Heart right ventricle (tissue), 16 donors: ENCODE results near the gene ALK. TPM values are rescaled to one million over a fixed set of nuclear protein-coding genes. Genes with fewer than 3 reads are reported as not detected.

ENCODE experiments used
- ATAC-seq, 8 donors: fragments of 200-7000 bp; cut with Tn5 transposase; one replicate each; pipeline ENCODE4 v1.9.1; 2020; ENCODE audit warnings: mild to moderate bottlenecking in 8 of 8, moderate library complexity in 8 of 8, moderate number of reproducible peaks in 1 of 8
- DNase-seq, 2 donors: peaks; one replicate each; pipeline ENCODE4 v3.0.0-alpha.2; 2020
- H3K27ac ChIP-seq, 10 donors: fragments of 200-600 bp; sonication (generic) in 2 of 10; one replicate each; pipeline versions ENCODE4 v1.5.0 to v1.8.0; 2020 to 2022; ENCODE audit warnings: mild to moderate bottlenecking in 3 of 10
- H3K27me3 ChIP-seq, 7 donors: fragments of 200-600 bp; one replicate each; pipeline ENCODE4 v1.8.0; 2021 to 2022; ENCODE audit warnings: mild to moderate bottlenecking in 2 of 7
- H3K36me3 ChIP-seq, 9 donors: fragments of 200-600 bp; sonication (generic) in 1 of 9; one replicate each; pipeline versions ENCODE4 v1.5.0 to v1.8.0; 2020 to 2022; ENCODE audit warnings: mild to moderate bottlenecking in 2 of 9
- H3K4me1 ChIP-seq, 9 donors: fragments of 200-600 bp; sonication (generic) in 1 of 9; one replicate each; pipeline versions ENCODE4 v1.5.0 to v1.8.0; 2020 to 2022; ENCODE audit warnings: mild to moderate bottlenecking in 4 of 9
- H3K4me3 ChIP-seq, 10 donors: fragments of 200-600 bp; sonication (generic) in 2 of 10; one replicate each; pipeline versions ENCODE4 v1.5.0 to v1.8.0; 2020 to 2022; ENCODE audit warnings: mild to moderate bottlenecking in 7 of 10, moderate library complexity in 2 of 10
- H3K9me3 ChIP-seq, 11 donors: fragments of 200-600 bp in 10 of 11; sonication (generic) in 2 of 11; one replicate each; pipeline versions ENCODE4 v1.5.0 to v1.8.0; 2013 to 2022; ENCODE audit warnings: mild to moderate bottlenecking in 2 of 11, control low read depth in 1 of 11, moderate library complexity in 1 of 11
- CTCF ChIP-seq, 9 donors: fragments of 200-600 bp; sonication (generic) in 2 of 9; IDR thresholded peaks; one replicate each; pipeline versions ENCODE4 v1.5.0 to v1.8.0; 2021 to 2022; ENCODE audit warnings: antibody characterized with exemption in 9 of 9, mild to moderate bottlenecking in 5 of 9, moderate library complexity in 1 of 9
- WGBS, 2 donors: extraction: QIAGEN DNeasy Blood & Tissue Kit; methylation state at CpG; one replicate each; pipeline ENCODE4 v1.1.7; 2013; ENCODE audit warnings: inconsistent platforms in 1 of 2; 5-methylcytosine and 5-hydroxymethylcytosine counted together
- intact Hi-C, 10 donors: fragments of 100-400 bp; cut with DNase I; formaldehyde crosslinking; loops; one replicate each; pipeline versions ENCODE4 v1.11.1 to v1.14.2; 2022
- polyA plus RNA-seq, 2 donors: library from polyadenylated mRNA; stranded (reverse); fragments of 200-250 nt; gene quantifications; one replicate each; pipeline ENCODE4 v1.2.3, GENCODE V29; 2013
- total RNA-seq, 10 donors: library from RNA; stranded (reverse); fragmentation: NEBNext Ultra II Directional in 3 of 10; extraction: Animal tissue kit (Norgen Biotek cat#: 25700) in 3 of 10; gene quantifications; one replicate each; pipeline versions ENCODE4 v1.2.1 to v1.2.4, GENCODE V29; 2021 to 2023
- donor health status: Arrhythmogenic right ventricular cardiomyopathy.
- donor health status: ischemic (EF 13 %, LVEDD 7.1; RV severe dilation, severe dysfunction).
- donor health status: healthy with polysubstance abuse.
- donor health status: DM: no; HTN: yes; CAD: no.
- donor health status: DM: no; HTN: no; CAD: no.
- donor health status: ischemic (EF 25% LVEDD 6.9; RV normal size, moderate dysfunction).
- donor health status: ischemic (EF 25% LVEDD 5.7; RV mildly dilated, moderate dysfunction).
- donor health status: healthy.
- donor health status: DM: yes; HTN: yes; CAD: no.
- donor health status: Ischemic cardiomyopathy.
- donor health status: ischemic (EF 35%, LVEDD 5.7; RV mildly dilated, moderate dysfunction).
- donor health status: nonischemic (EF 11% LVEDD 7.7; RV severe dilation, severe dysfunction).
- donor health status: DM: yes; HTN: yes; CAD: no.
- donor health status: PGD.
- donor health status: ischemic (EF 29% LVEDD 5.4; RV normal size, mild dysfunction).
- donor health status: nonischemic (EF 23%, LVEDD 6.1; RV moderate dilation, normal function).

Gene ALK
- total and polyA plus RNA-seq, 12 donors: 0.01 to 0.24 (median 0.08) TPM; not detected in 7

- no peak for TF ChIP-seq CTCF (IDR thresholded peaks at IDR 0.05)
- intact Hi-C loops: no loop called here
- Histone ChIP-seq H3K4me3 (no peak overlapping the region), H3K27me3 (peaks cover 0 to 9% (median 0%) of the 10 kb centered on the region in 7 donors), H3K9me3 (peaks cover 0 to 6% (median 0%) of the 10 kb centered on the region in 11 donors), H3K4me1 (no peaks in the 10 kb centered on the region), H3K36me3 (no peaks in the 10 kb centered on the region), H3K27ac (no peak overlapping the region)
- ATAC-seq (no peak), DNase-seq (no peak)
- WGBS, 2 donors: 60 to 62% methylated on average over 5 of the region's 5 CpGs
Measured at GRCh38 chr2:29946505-29946904, 25.1 kb upstream of the ALK start.

GRCh38 chr2:29942711-29943110, 21.3 kb upstream of the ALK start:
- Histone ChIP-seq H3K9me3 (peaks cover 0 to 6% (median 0%) of the 10 kb centered on the region in 11 donors), H3K4me1 (peaks cover 0 to 11% (median 0%) of the 10 kb centered on the region in 9 donors), H3K4me3 (no peak overlapping the region), H3K27me3 (no peaks in the 10 kb centered on the region), H3K36me3 (no peaks in the 10 kb centered on the region), H3K27ac (no peak overlapping the region)
- WGBS, 2 donors: 71 to 73% methylated on average over 3 of the region's 3 CpGs
- ATAC-seq (no peak), DNase-seq (no peak)
- TF ChIP-seq CTCF (IDR thresholded peaks at IDR 0.05): no peak
- intact Hi-C loops: no loop called here

- TF ChIP-seq CTCF (IDR thresholded peaks at IDR 0.05): no peak
- Histone ChIP-seq H3K4me1 (peaks cover 0 to 11% (median 0%) of the 10 kb centered on the region in 9 donors), H3K9me3 (peaks cover 0 to 6% (median 0%) of the 10 kb centered on the region in 11 donors), H3K27me3 (peaks cover 0 to 6% (median under 1%) of the 10 kb centered on the region in 7 donors), H3K27ac (peak overlapping the region in 1 of 10 donors; percentile 3), H3K36me3 (no peaks in the 10 kb centered on the region), H3K4me3 (no peak overlapping the region)
- DNase-seq (peak; percentile 13 to 56), ATAC-seq (peak; percentile 79 to 98 (median 87))
- intact Hi-C loops: no loop called here
- 20 to 38% methylated on average over 5 of the region's 5 CpGs for WGBS, 2 donors
Measured at GRCh38 chr2:29940706-29941105, 19.3 kb upstream of the ALK start.

GRCh38 chr2:29936020-29936419, 14.6 kb upstream of the ALK start:
- H3K4me1 ChIP-seq: peaks cover 0 to 11% (median 0%) of the 10 kb centered on the region in 9 donors
- intact Hi-C loops: no loop called here
- H3K36me3 ChIP-seq: no peaks in the 10 kb centered on the region
- H3K9me3 ChIP-seq: no peaks in the 10 kb centered on the region
- peaks cover 0 to 40% (median 11%) of the 10 kb centered on the region in 7 donors for H3K27me3 ChIP-seq
- no peak for ATAC-seq
- no peak for DNase-seq
- 45 to 47% methylated on average over 8 of the region's 8 CpGs for WGBS, 2 donors
- H3K27ac ChIP-seq: no peak overlapping the region
- no peak for TF ChIP-seq CTCF (IDR thresholded peaks at IDR 0.05)
- no peak overlapping the region for H3K4me3 ChIP-seq
